AG09319 (cell line): Measurements from ENCODE around the gene PRR5.

ENCODE experiments used
- DNase-seq: peaks from one replicate; pipeline ENCODE4 v3.0.0-alpha.2; 2010; ENCODE audit warnings: low read depth; ENCODE audit errors: extremely low read depth
- CTCF ChIP-seq: IDR thresholded peaks from 2 replicates; pipeline ENCODE4 v1.5.1; 2011; ENCODE audit warnings: low read depth, mild to moderate bottlenecking, inconsistent platforms, low read length, moderate library complexity

Gene PRR5

GRCh38 chr22:44682556-44683168 is 19.3 kb upstream of the PRR5 start:
- no peak for DNase-seq
- no peak for TF ChIP-seq CTCF

GRCh38 chr22:44683237-44683636 is 18.8 kb upstream of the PRR5 start:
- DNase-seq: no peak
- TF ChIP-seq CTCF: no peak

- DNase-seq: no peak
- TF ChIP-seq CTCF: no peak
Measured at GRCh38 chr22:44683881-44684280, 18.1 kb upstream of the PRR5 start.

GRCh38 chr22:44684506-44685383 is 17.3 kb upstream of the PRR5 start:
- no peak; the same call in none of the 2 replicates for TF ChIP-seq CTCF
- peak; percentile 88 for DNase-seq

GRCh38 chr22:44685384-44686056 is 16.5 kb upstream of the PRR5 start:
- no peak for DNase-seq
- no peak for TF ChIP-seq CTCF

- peak; percentile 47 for DNase-seq
- no peak for TF ChIP-seq CTCF
Measured at GRCh38 chr22:44686873-44687600, 15.0 kb upstream of the PRR5 start.
